ENCODE results near the gene DOC2A.

GRCh38 chr16:30024451-30024850 is 13.6 kb upstream of the DOC2A start:
- no peak for TF ChIP-seq POLR2A (IDR thresholded peaks at IDR 0.05)
- TF ChIP-seq, protein P1, sequence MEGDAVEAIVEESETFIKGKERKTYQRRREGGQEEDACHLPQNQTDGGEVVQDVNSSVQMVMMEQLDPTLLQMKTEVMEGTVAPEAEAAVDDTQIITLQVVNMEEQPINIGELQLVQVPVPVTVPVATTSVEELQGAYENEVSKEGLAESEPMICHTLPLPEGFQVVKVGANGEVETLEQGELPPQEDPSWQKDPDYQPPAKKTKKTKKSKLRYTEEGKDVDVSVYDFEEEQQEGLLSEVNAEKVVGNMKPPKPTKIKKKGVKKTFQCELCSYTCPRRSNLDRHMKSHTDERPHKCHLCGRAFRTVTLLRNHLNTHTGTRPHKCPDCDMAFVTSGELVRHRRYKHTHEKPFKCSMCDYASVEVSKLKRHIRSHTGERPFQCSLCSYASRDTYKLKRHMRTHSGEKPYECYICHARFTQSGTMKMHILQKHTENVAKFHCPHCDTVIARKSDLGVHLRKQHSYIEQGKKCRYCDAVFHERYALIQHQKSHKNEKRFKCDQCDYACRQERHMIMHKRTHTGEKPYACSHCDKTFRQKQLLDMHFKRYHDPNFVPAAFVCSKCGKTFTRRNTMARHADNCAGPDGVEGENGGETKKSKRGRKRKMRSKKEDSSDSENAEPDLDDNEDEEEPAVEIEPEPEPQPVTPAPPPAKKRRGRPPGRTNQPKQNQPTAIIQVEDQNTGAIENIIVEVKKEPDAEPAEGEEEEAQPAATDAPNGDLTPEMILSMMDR (IDR thresholded peaks at IDR 0.05) = no peak
